Measurements from ENCODE around the gene MAPK1.

GRCh38 chr22:21840236-21840823, 27.1 kb downstream of the MAPK1 start:
- TF ChIP-seq CREB5 (CRISPR knock-in tag; IDR thresholded peaks at IDR 0.05; ENCODE audit: low read depth) (no peak), POU6F1 (CRISPR knock-in tag; IDR thresholded peaks at IDR 0.05; ENCODE audit: borderline replicate concordance, low read depth) (no peak), PATZ1 (CRISPR knock-in tag; IDR thresholded peaks at IDR 0.05; ENCODE audit: borderline replicate concordance) (no peak), SNAI2 (CRISPR knock-in tag; IDR thresholded peaks at IDR 0.05) (no peak), ZC3H10 (CRISPR knock-in tag; IDR thresholded peaks at IDR 0.05) (no peak), ZFP30 (CRISPR knock-in tag; IDR thresholded peaks at IDR 0.05) (no peak), GLIS3 (CRISPR knock-in tag; IDR thresholded peaks at IDR 0.05) (no peak), ZFP3 (CRISPR knock-in tag; IDR thresholded peaks at IDR 0.05) (no peak), ARNTL (CRISPR knock-in tag; IDR thresholded peaks at IDR 0.05; ENCODE audit: borderline replicate concordance, low read depth) (no peak), TOX (CRISPR knock-in tag; IDR thresholded peaks at IDR 0.05; ENCODE audit: borderline replicate concordance) (no peak), ZNF565 (CRISPR knock-in tag; conservative IDR thresholded peaks at IDR 0.05; ENCODE audit: low read depth) (no peak)

Data from SK-N-SH treated with all-trans-retinoic acid at 6 μM for 48 hours (cell line).